AG04450 (cell line): ENCODE data around the gene NOSTRIN. TPM values are rescaled to one million over a fixed set of nuclear protein-coding genes. Genes with fewer than 3 reads are reported as not detected.

ENCODE experiments used
- CTCF ChIA-PET: fragments of 300-600, 350-600 bp; formaldehyde crosslinking; extraction: SDS; loops from one replicate; lab custom pipeline; 2022; ENCODE audit warnings: antibody characterized with exemption, inconsistent platforms; lab: Charles Lee
- POLR2A ChIA-PET: fragments of 350-600 bp; formaldehyde crosslinking; extraction: SDS; loops from one replicate; lab custom pipeline; 2021; ENCODE audit warnings: antibody characterized with exemption, inconsistent platforms; lab: Yijun Ruan, JAX
- DNase-seq: peaks from one replicate; pipeline ENCODE4 v3.0.0-alpha.2; 2011; ENCODE audit warnings: low read depth, low spot score
- H3K27ac ChIP-seq: one replicate; pipeline ENCODE4 v1.5.1; 2012; ENCODE audit warnings: low read depth, low read length, control low read depth
- H3K27me3 ChIP-seq: one replicate; pipeline ENCODE4 v1.6.0; 2012; ENCODE audit warnings: low read length; ENCODE audit not compliant: control insufficient read depth, insufficient read depth
- H3K4me3 ChIP-seq: 2 replicates; pipeline ENCODE4 v1.5.1; 2011; ENCODE audit warnings: mild to moderate bottlenecking, low read depth, low read length, control low read depth
- H3K9me3 ChIP-seq: 2 replicates; pipeline ENCODE4 v1.5.1; 2012; ENCODE audit warnings: low read length; ENCODE audit not compliant: control insufficient read depth, insufficient read depth
- polyA plus RNA-seq: library from polyadenylated mRNA; depleted of rRNA; stranded (reverse); fragments of >200 nt; gene quantifications from 2 replicates; pipeline ENCODE4 v1.2.3, GENCODE V29; 2011; rRNA removed
- TF ChIP-seq, protein P1 (sequence below): IDR thresholded peaks from 2 replicates; pipeline ENCODE4 v1.5.1; 2011; ENCODE audit warnings: low read depth, low read length, control low read depth, inconsistent platforms

NOSTRIN gene
- polyA plus RNA-seq, 1 experiment, result 0.10 TPM

GRCh38 chr2:168910330-168910729, 107.9 kb downstream of the NOSTRIN start:
- TF ChIP-seq, protein P1, sequence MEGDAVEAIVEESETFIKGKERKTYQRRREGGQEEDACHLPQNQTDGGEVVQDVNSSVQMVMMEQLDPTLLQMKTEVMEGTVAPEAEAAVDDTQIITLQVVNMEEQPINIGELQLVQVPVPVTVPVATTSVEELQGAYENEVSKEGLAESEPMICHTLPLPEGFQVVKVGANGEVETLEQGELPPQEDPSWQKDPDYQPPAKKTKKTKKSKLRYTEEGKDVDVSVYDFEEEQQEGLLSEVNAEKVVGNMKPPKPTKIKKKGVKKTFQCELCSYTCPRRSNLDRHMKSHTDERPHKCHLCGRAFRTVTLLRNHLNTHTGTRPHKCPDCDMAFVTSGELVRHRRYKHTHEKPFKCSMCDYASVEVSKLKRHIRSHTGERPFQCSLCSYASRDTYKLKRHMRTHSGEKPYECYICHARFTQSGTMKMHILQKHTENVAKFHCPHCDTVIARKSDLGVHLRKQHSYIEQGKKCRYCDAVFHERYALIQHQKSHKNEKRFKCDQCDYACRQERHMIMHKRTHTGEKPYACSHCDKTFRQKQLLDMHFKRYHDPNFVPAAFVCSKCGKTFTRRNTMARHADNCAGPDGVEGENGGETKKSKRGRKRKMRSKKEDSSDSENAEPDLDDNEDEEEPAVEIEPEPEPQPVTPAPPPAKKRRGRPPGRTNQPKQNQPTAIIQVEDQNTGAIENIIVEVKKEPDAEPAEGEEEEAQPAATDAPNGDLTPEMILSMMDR, result no peak
- Histone ChIP-seq H3K27me3 (peaks cover 12% of the 10 kb centered on the region), H3K9me3 (no peaks in the 10 kb centered on the region), H3K27ac (no peak overlapping the region), H3K4me3 (no peak overlapping the region)
- DNase-seq, result no peak
- CTCF ChIA-PET, result interaction anchor here (0.6 to 2.9 kb wide), 5 partner anchors 10 to 792 kb away, joined by 3 to 8 read pairs (median 3); no protein-coding TSS in a partner anchor
- POLR2A ChIA-PET, result no interaction called here

DNA sequence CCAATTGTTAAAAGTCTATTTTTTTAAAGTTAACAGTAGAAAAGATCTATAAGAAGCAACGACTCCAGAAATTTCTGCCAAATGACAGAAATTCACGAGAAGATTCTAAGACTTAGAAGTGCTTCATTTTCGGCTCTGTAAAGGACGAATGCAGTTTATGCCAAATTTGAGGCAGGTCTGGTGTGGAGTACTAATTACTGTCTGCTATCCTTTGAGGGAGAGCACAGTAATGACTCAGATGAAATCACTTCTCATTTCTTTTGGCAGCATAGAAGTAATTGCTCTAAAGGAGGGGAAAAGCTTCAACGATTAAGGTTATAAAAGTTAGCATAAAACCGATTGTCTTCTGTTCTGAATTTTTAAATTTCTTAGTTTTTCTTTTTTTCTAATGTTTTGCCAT, 110.0 kb downstream of the NOSTRIN start:
- TF ChIP-seq, protein P1, result no peak
- ChIA-PET CTCF (interaction anchor here (0.9 to 1.9 kb wide), 2 partner anchors 8 to 37 kb away, joined by 3 to 6 read pairs; no protein-coding TSS in a partner anchor), POLR2A (no interaction called here)
- H3K4me3 ChIP-seq, result no peak overlapping the region; the same call in 1 of the 2 replicates
- peaks cover 12% of the 10 kb centered on the region for H3K27me3 ChIP-seq
- no peaks in the 10 kb centered on the region for H3K9me3 ChIP-seq
- no peak for DNase-seq
- H3K27ac ChIP-seq, result no peak overlapping the region

GRCh38 chr2:168912901-168913369, 110.5 kb downstream of the NOSTRIN start:
- TF ChIP-seq, protein P1, result no peak
- no peak for DNase-seq
- CTCF ChIA-PET, result interaction anchor here (0.6 to 0.9 kb wide), 2 partner anchors 36 to 245 kb away, joined by 3 read pairs; no protein-coding TSS in a partner anchor
- H3K9me3 ChIP-seq, result no peaks in the 10 kb centered on the region
- peaks cover 12% of the 10 kb centered on the region for H3K27me3 ChIP-seq
- H3K4me3 ChIP-seq, result peak overlapping the region; percentile 40
- no peak overlapping the region for H3K27ac ChIP-seq
- POLR2A ChIA-PET, result no interaction called here

DNA sequence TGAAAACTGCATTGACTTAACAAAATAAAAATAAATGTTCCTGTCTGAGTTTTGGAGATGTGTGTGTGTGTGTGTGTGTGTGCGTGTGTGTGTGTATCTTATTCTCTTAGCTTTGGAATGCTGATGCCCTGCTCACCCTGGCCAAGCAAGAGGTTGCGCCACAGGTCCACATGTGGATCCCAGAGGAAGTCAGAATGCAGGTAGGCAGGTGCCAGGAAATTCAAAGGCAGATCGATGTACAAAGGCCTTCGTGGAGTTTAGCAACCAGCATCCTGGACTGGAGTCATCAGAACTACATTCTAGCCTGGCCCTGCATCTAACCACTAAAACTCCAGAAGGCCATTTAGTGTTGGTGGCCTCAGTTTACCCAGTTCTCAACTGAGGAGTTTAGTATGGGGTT, 111.1 kb downstream of the NOSTRIN start:
- no peak overlapping the region for H3K4me3 ChIP-seq
- H3K27ac ChIP-seq, result no peak overlapping the region
- CTCF ChIA-PET, result interaction anchor here (0.6 to 0.9 kb wide), 2 partner anchors 35 to 245 kb away, joined by 3 read pairs; no protein-coding TSS in a partner anchor
- DNase-seq, result no peak
- TF ChIP-seq, protein P1, result no peak
- peaks cover 12% of the 10 kb centered on the region for H3K27me3 ChIP-seq
- no peaks in the 10 kb centered on the region for H3K9me3 ChIP-seq
- POLR2A ChIA-PET, result no interaction called here

Other genes starting within 250 kb of the NOSTRIN start
- gene SPC25, start 87.8 kb downstream of the NOSTRIN start, polyA plus RNA-seq, result 2.6 and 4.2 TPM in 2 replicates
- gene G6PC2, start 98.7 kb downstream of the NOSTRIN start, polyA plus RNA-seq, result not detected in 2 replicates
- not detected in 2 replicates for gene ABCB11, start 228.7 kb downstream of the NOSTRIN start, polyA plus RNA-seq